ENCODE results near the gene NUDT8.

NUDT8 gene

DNA sequence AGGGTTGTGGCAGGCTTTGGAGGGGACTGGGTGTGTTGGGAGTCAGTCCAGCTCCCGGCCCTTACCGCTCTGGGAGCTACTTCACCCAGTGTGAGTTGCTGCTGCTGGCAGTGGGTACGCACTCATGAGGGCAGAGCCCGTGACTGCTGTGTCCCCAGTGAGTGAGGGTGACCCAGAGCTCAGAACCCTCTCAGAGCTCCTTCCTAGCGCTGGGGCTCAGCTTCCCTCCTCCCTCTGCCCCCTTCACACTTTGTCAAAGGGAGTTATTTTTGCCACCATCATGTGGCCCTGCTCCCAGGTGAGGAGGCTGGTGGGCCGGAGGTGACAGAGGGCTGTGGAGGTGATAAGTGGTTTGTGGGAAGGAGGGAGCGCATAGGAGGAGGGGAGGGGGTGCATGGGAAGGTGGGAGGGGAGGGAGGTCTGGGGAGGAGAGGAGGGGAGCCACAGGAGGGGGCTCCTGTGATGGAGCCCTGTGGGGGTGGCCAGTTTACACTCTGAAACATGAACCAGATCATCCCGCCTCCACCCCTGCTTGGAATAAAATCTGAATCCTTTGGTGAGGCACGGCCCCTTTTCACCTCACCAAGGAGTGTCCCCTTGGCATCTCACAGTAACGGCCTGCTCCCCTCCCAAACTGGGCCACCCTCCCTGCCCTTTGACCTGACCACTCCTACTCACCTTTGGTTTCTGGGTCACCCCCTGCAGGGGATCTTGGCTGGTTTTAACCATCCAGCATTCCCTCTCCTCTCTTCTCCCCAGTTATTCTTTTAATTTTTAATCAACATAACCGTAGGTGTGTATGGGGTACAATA is 13.1 kb downstream of the NUDT8 start:
- no peak overlapping the region for H3K27ac ChIP-seq
- DNase-seq, result no peak
- in situ Hi-C loops (cut with HindIII; ENCODE audit: low pct_ligation_motif_present, low sequenced_read_pairs), result no loop called here
- no peaks in the 10 kb centered on the region for H3K36me3 ChIP-seq (replicated peaks)
- TF ChIP-seq, protein P1, sequence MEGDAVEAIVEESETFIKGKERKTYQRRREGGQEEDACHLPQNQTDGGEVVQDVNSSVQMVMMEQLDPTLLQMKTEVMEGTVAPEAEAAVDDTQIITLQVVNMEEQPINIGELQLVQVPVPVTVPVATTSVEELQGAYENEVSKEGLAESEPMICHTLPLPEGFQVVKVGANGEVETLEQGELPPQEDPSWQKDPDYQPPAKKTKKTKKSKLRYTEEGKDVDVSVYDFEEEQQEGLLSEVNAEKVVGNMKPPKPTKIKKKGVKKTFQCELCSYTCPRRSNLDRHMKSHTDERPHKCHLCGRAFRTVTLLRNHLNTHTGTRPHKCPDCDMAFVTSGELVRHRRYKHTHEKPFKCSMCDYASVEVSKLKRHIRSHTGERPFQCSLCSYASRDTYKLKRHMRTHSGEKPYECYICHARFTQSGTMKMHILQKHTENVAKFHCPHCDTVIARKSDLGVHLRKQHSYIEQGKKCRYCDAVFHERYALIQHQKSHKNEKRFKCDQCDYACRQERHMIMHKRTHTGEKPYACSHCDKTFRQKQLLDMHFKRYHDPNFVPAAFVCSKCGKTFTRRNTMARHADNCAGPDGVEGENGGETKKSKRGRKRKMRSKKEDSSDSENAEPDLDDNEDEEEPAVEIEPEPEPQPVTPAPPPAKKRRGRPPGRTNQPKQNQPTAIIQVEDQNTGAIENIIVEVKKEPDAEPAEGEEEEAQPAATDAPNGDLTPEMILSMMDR (IDR thresholded peaks at IDR 0.05; ENCODE audit: low read depth, low read length, missing control alignments), result no peak
- peaks cover 15% of the 10 kb centered on the region for H3K27me3 ChIP-seq (replicated peaks)
- no peak overlapping the region for H3K4me3 ChIP-seq (ENCODE audit: low read depth, low read length)

DNA sequence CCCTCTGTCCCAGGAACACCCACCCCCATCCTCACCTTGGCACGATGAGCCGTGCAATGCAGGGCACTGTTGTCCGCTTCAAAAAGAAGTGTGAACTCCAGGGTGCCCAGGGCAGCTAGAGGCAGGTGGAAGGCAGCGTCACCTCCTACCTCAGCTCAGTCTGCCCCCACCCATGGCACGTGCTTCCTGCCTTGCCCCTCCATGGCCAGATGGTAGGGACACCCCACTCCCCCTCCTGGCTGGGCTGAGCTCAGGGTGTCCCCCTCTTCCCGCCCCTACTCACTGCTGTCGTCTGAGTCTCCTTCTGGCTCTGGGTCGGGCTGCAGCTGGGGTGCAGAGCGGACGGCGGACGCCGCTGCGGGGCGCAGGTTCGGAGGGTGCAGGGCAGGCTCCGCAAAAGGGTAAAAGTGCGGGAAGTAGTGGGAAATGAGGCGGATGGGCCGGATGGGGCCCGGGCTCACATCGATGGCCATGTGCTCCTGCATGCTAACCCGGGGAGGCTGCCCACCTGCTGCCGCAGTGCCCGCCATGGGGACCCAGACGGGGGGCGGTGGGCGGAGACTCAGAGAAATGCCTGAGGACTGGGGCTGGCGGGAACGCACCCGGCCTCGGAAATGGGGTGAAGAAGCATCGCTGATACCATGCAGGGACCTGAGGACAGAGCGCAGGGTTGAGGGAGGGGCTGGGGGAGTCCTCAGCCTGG is 13.9 kb downstream of the NUDT8 start:
- H3K27ac ChIP-seq, result no peak overlapping the region
- TF ChIP-seq, protein P1 (IDR thresholded peaks at IDR 0.05; ENCODE audit: low read depth, low read length, missing control alignments), result no peak
- no peak overlapping the region for H3K4me3 ChIP-seq (ENCODE audit: low read depth, low read length)
- no peak for DNase-seq
- H3K27me3 ChIP-seq (replicated peaks), result peaks cover 15% of the 10 kb centered on the region
- in situ Hi-C loops (cut with HindIII; ENCODE audit: low pct_ligation_motif_present, low sequenced_read_pairs), result no loop called here
- peaks cover 2% of the 10 kb centered on the region for H3K36me3 ChIP-seq (replicated peaks)

DNA sequence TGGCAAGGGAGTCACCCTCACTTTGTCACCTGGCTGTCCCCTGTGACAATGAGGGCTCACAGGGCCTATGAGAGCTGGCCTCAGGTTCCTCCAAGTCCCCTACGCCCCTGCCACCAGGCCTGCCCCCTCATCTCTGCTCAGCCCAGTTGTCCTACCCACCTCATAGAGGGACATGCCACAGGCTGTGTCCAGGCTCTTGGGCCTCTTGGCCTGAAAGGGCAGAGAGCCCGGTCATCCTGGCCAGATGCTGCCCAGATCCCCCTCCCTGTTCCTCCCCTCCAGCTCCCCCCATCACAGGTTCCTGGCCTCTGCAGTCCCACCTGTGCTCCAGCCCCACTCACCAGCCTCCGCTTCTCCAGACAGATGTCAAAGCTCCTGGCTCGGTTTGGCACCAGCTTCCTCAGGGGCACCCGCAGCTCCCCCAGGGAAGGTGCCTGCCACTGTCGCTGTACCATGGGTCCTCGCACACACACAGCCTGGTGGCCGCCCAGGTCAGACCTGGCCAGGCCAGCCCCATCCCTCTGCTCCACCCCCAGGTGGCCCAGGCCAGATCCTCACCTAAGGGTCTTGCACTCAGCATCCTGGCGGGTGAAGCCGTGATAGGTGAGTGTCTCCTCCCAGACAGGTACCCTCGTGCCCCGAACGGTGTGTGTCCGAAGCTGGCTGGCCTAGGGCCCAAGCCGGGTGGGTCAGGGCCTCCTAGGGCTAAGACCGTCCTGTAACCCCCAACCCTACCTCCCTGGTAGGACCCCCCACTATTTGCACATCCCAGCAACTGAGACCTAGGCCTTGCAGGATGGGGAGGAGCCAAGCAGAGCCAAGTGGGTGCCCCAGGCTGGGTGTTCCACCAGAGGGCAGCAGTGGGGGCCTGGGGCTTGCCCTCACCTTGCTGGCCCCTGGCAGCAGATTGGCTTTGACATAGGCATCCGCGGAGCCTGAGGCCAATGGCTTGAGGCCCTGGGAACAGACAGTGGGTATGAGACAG is 14.7 kb downstream of the NUDT8 start:
- Histone ChIP-seq H3K36me3 (replicated peaks) (peaks cover 4% of the 10 kb centered on the region), H3K4me3 (ENCODE audit: low read depth, low read length) (no peak overlapping the region), H3K27me3 (replicated peaks) (peaks cover 15% of the 10 kb centered on the region), H3K27ac (no peak overlapping the region)
- in situ Hi-C loops (cut with HindIII; ENCODE audit: low pct_ligation_motif_present, low sequenced_read_pairs), result no loop called here
- no peak for DNase-seq
- TF ChIP-seq, protein P1 (IDR thresholded peaks at IDR 0.05; ENCODE audit: low read depth, low read length, missing control alignments), result peak; percentile 71

DNA sequence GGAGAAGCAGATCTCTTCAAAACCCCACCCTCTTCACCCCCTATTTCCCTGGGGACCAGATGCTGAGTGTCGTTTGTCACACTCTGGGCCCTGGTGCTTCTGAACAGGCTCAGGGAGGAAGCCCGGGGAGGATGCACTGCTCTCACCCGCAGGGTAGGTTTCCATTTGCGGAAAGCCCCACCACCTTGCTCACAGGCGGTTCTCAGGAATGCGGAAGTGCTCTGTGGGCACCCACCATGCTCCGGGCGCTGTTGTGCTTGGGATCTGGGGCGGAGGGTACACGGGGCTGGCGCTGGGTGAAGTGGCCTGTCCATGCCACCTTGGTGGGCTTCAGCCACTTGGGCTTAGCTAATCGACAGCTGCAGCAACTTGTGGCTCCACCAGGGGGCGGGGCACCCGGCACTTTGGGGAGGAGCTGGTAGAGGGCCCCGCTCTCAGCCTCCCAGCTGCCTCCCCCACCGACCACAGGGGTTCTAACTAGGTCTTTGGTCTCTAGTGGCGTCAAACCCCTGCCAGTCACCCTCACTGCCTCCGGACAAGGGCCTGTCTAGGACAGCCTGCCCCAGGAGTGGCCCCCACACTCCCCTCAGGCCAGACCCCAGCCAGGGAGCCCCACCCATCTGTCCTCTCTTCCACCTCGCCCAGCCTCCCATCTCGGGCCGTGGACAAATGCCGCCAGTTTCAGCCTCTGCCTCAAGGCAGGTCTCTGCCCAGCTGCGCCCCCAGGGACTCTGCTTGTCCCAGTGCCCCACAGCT is 15.6 kb downstream of the NUDT8 start:
- peaks cover 4% of the 10 kb centered on the region for H3K36me3 ChIP-seq (replicated peaks)
- H3K27ac ChIP-seq, result no peak overlapping the region
- peak overlapping the region; percentile 31 for H3K4me3 ChIP-seq (ENCODE audit: low read depth, low read length)
- peaks cover 15% of the 10 kb centered on the region for H3K27me3 ChIP-seq (replicated peaks)
- in situ Hi-C loops (cut with HindIII; ENCODE audit: low pct_ligation_motif_present, low sequenced_read_pairs), result no loop called here
- peak; percentile 1 for DNase-seq
- TF ChIP-seq, protein P1 (IDR thresholded peaks at IDR 0.05; ENCODE audit: low read depth, low read length, missing control alignments), result peak; percentile 87

DNA sequence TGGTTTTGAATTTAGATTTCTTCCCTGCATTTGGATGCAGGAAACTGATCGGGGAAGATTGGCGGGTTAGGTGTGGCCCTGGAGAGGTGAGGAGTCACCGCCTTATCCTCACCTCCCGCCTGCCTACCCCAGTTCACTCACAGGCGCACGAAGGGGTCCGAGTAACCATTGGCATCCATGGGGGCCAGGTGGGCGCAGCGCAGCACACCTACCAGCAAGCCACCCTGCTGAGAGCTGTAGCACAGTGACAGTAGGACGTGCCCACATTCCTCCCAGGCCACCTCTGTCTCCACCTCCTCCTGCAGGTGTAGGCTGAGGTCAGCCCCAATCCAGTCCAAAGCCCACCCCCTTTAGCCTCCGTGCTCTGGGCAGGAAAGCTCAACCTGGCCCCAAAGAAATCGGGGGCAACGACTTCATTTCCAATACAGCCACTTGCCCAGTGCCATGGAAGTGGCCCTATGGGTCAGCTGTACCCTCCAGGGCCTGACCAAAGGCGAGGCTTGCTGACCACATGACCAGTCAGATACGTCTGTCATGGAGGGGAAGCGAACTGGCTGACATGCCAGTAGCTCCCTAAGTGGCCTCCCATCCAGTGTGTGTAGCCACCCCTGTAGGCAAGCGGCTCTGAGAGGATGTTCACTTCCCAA is 16.3 kb downstream of the NUDT8 start:
- Histone ChIP-seq H3K27me3 (replicated peaks) (peaks cover 15% of the 10 kb centered on the region), H3K36me3 (replicated peaks) (peaks cover 5% of the 10 kb centered on the region), H3K4me3 (ENCODE audit: low read depth, low read length) (no peak overlapping the region), H3K27ac (no peak overlapping the region)
- no peak for DNase-seq
- in situ Hi-C loops (cut with HindIII; ENCODE audit: low pct_ligation_motif_present, low sequenced_read_pairs), result no loop called here
- TF ChIP-seq, protein P1 (IDR thresholded peaks at IDR 0.05; ENCODE audit: low read depth, low read length, missing control alignments), result no peak

Measured in brain microvascular endothelial cell (primary cell).